NCI-H1930 (cell line): Measurements from ENCODE around the gene KPNB1.
"Not testable (repeated sequence)": the region's sequence is repeated elsewhere in the genome, so short reads cannot be mapped to it uniquely, and the experiment has no call there.

ENCODE experiments used
- DNase-seq, 2 experiments: peaks; one replicate each; lab custom pipeline; 2025; lab: John Stamatoyannopoulos, UW

KPNB1 gene

DNA sequence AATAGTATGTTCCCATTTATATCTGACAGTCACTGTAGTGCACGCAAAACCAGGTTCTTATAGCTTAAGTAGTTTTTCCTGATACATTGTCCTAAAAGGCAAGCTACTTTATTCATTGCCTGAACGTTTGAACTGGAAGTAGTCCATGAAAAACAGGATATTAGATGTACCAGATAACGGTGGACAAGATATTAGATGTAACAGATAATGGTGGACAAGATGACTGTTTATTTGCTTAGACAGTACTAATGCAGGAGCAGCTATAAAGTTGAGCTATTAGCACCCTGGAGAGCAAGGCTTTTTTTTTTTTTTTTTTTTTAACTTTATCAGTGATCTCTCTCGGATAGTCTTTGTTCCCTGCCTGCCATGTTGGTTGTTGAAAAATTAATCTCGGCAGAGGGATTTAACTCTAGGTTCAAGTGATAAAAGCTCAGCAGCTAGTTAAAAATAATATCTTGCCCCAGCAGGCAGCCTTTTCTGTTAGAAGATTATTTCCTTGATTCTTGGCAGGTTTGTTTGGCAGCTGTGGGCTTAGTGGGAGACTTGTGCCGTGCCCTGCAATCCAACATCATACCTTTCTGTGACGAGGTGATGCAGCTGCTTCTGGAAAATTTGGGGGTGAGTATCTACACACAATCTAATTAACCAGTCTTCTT, 26.9 kb downstream of the KPNB1 start:
- DNase-seq, result no peak

DNA sequence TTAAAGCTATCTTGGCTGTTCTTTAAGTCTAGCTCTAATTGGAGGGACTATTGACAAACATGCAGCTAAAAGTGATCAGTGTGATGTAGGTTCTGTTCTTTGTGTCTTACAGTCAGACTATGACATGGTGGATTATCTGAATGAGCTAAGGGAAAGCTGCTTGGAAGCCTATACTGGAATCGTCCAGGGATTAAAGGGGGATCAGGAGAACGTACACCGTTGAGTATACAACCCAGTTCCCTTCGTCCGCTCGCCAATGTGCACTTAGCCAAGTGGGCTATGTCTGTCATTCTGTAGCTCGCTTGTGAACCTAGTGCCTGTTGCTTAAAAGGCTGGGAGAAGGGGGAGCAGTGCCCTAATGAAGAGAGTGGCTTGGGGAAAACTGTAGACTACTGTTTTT, 28.5 kb downstream of the KPNB1 start:
- no peak for DNase-seq

DNA sequence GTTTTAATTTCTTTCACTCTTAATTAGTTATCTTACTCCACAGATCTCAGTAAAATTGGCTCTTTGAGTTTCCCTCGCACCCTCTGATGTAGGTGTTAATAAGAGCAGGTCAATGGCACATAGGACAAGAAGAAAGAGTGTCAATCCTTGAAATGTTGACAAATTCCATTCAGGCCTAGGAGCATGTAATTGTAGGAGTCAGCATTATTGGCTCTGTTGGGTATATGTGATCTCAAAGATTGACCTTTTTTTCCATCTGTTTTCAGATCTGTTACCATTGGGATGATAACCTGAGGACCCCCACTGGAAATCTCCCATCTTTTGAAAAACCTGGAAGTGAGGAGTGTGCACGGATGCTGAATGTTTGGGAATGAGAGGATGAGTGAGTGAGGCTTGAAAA, 32.4 kb downstream of the KPNB1 start:
- no peak for DNase-seq

DNA sequence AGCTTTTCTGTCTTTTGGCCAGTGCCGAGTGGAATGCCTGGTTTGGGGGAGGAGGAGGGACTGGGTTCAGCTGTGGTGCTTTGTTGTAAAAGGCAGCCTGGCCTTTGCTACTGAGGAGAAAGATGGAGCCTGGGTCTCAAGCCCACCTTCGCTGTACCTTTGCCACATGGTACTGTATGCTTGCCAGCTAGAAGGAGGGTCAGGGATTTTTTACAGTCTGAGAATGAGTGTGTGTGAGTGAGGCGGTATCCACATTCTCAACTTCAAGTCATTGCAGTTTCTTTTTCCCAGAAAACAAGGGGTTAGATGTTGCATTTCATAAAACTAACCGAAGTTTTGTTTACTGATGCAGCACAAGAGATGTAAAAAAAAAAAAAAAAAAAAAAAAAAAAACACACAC, 33.0 kb downstream of the KPNB1 start:
- not testable (repeated sequence) for DNase-seq

DNA sequence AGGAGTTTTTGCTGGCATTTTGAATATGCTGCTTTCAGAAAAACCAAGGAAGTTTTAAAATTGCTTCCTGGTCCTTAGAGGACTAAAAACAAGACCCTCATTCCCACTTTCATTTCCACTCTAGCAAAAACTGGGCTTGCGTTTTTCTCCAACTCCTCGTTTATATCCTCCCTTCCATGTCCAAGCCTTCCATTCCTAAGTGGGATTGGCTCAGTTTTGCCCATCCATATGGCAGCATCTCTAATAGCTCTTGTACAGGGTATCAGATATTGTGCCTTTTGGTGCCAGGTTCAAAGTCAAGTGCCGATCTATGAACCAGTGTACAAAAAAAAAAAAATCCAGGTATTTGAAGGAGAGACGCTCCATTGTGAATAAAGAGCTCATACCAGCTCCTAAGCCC, 34.3 kb downstream of the KPNB1 start:
- no peak for DNase-seq

DNA sequence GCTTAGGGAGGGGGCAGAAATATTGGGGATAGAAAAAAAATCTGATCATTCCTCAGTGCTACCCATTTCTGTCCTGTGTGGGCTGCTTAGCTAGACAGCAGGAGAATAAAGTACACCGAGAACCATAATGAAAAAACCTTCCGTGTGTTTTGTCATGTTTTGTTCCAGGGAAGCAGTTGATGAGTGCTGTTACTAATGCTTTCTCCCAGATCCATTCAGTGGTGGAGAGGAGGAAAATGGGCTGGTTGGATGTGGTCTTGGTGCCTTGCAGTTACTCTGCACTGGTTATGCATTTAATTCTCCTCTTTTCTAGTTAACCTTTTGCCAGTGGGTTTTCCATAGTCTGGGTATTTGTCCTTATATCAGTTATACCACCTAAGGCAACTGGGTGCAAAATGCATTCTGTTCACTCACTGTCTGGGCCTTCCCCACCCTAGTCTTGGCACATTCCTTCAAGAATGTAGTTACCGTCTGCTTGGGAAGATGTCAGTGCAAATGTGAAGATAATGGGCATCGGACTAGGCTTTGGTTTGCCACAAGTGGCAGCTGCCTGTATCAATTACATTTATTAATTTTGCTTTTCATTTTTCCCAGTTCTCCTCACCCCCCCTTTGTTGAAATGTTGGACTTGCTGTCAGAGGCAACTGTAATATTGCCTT, 34.9 kb downstream of the KPNB1 start:
- DNase-seq, result no peak

DNA sequence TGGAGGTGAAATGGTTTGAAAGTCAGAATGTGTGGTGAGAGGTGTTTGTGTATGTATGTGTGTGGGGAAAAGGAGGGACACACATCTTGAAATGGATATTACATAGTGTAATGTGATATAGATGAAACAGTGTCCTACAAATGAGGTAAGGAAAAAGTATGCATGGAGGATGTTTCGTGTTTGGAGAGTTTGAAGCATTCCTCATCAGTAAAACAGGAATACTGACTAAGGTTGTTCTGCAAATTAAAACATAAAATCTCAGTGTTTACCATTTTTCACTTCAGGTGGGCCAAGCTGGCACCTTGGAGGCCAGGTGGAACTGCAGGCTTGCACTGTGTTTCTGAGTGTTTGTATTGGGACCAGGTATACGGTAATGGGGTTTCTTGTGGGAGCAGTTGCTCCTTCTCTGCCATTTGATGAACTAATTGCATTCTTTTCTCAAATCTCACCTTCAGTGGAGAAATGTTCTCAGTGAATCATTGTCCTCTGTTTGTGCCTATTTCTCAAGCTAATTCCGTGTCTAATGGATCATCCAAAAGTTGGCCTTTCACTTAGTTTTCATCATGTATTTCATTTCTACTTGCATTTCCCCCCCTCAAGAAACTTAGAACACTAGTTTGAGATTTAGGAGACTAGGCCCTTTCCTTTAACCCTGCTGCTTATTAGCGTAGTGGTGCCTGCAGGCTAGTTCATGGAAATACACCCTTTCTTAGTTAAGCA, 36.0 kb downstream of the KPNB1 start:
- DNase-seq, result no peak

DNA sequence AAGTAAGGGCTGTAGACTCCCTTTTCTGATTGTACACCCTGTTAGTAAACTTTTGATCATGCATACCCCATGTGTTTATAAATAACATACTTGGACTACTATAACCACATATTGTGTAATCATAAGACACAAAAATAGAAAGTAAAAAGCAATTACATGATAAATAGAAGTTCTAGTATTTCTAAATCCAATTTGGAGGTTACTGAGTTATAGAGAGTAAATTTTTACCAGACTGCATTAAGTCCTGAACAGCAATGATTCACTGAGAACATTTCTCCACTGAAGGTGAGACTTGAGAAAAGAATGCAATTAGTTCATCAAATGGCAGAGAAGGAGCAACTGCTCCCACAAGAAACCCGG, 36.5 kb downstream of the KPNB1 start:
- DNase-seq, result no peak

DNA sequence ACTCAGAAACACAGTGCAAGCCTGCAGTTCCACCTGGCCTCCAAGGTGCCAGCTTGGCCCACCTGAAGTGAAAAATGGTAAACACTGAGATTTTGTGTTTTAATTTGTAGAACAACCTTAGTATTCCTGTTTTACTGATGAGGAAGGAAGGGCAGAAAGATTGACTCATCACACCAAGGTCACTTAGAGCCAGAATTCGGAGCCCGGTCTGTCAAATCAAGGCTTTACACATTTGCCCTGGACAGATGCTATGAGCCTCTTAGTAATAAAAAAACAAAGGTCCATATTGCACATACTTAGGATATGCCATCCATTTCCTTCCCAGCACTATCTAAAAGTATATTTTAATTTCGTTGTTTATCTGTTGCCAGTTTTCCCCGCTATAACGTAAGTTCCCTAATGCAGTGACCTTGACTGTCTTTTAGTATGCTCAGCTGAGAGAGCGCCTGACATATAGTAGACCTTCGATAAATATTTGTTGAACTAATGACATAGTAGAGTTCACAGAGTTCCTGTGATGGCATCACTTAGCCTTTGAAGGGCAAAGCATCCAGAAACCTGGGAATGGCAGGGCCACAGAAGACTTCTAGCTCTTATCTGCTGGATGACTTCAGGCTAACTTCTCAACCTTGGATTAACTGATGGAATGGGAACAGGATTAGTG, 37.1 kb downstream of the KPNB1 start:
- no peak for DNase-seq

DNA sequence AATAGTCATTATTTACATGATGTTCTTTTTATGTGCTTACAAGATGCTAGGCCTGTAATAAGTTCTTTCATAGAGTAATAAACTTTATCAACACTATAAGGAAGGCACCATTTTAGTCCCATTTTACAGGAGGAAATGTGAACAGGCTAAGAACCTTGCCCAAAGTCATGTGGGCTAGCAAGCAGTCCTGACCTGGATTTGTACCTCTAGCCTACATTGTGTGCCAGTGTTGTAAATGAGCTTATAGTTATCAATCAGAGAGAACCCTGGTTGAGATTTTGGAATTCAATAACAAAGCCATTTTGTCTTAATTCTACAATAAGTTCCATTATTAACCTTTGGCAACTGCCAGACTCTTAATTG, 37.6 kb downstream of the KPNB1 start:
- DNase-seq, result no peak

DNA sequence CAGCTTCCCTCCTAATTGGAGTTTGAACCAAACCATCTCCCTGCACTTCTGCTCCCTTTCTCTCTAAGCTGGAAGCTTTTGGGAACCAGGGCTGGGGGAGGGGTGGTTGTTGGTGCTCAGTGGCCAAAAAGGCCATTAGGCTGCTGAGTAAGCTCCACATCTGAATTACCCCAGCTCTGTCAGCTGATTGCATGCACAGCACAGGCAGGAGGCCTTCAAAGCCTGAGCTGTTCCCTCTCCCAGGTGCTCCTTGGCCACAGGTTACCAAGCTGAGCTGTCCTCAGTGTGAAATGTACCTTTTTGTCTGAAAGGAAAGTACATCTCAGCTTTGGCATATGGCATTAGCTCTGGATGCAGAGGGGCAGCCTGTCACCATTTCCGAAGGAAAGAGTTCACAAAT, 38.0 kb downstream of the KPNB1 start:
- no peak for DNase-seq

DNA sequence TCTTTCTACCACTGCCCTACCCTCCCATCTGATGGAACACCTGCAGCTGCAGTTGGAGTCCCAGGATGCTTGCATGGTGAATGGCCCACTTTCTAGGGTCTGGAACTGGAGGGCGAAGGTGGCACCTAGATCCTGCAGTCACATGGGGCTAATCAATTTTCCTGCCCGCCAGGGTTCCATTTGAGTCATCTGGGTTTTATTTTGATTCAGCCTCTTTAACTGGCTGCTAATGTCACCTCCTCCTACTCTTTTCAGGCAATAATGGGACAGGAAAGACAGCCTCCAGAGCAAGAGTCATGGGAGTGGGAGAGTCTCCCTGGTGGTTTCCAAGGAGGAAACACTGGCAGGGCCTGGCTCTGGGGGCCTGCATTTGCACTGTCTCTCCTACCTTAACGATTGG, 40.4 kb downstream of the KPNB1 start:
- DNase-seq, result no peak

DNA sequence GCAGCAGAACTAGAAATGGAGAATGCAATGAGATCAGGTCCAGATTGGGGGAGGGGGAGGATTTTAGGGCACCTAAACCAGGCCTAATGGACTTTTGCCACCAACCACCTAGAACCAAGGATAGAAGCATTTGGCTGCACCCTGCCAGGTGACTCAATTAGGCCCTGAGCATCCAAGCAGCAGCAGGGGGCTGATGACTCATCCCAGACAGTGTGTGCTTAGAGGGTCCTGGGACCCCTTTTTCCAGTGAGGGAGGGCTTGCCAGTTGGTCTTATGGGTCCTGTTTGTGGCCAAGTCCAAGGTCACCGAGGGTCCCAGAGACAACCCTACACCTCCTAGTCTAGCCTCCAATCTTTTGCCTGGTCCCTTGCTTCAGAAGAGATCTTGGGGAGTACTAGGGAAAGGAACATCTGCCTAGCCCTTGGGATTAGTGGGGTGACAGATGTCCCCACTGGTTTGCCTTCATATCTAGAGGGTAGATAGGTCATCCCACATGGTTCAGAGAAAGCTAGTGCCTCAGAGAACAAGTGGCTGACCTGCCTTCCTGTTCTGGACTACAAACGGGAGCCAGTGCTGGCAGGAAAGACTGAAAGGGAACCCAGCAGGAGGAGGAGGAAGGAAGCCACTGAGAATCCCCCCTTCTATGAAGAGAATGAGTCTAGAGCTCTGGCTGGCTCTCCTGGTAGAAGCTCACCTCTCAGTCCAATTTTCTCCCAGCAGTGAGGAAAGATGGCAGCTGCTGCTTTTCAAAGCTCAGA, 42.6 kb downstream of the KPNB1 start:
- DNase-seq, result no peak

DNA sequence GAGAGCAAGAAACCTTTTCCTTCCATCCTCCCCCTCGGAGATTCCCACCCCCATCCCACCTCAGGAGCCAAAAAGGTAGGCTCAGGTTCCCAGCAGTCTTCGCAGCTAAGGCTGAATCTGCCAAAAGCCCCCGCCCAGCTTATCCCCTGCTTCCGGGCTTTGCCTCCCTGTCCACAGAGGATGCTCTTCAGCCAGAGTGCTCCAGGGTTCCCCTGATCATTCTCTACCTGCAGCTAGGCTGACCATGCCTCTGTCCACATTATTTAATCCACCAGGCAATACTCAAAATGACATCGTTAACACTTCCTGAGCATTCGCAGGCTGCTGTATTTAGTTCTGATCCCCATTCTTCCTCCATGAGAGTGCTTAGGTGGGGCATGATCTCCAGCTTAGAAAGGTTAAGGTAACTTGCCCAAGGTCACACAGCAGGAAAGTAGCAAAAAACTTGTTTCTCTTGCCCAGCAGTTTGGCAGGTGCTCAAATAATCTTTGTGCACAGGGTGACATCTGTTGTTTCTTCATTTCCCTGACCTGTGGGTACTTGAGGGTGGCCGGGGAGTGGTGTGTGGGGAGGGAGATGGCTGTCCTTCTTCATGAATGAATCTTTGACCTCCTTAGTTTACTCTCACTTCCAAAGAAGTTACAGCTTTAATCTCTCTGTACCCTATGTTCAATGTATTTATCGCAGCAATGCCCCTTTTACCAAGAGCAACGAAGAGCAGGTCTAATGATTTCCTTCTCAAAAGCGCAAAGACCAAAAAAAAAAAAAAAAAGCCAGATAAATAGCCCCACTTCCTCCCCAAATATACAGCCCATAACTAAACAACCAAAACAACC, 43.4 kb downstream of the KPNB1 start:
- no peak for DNase-seq

DNA sequence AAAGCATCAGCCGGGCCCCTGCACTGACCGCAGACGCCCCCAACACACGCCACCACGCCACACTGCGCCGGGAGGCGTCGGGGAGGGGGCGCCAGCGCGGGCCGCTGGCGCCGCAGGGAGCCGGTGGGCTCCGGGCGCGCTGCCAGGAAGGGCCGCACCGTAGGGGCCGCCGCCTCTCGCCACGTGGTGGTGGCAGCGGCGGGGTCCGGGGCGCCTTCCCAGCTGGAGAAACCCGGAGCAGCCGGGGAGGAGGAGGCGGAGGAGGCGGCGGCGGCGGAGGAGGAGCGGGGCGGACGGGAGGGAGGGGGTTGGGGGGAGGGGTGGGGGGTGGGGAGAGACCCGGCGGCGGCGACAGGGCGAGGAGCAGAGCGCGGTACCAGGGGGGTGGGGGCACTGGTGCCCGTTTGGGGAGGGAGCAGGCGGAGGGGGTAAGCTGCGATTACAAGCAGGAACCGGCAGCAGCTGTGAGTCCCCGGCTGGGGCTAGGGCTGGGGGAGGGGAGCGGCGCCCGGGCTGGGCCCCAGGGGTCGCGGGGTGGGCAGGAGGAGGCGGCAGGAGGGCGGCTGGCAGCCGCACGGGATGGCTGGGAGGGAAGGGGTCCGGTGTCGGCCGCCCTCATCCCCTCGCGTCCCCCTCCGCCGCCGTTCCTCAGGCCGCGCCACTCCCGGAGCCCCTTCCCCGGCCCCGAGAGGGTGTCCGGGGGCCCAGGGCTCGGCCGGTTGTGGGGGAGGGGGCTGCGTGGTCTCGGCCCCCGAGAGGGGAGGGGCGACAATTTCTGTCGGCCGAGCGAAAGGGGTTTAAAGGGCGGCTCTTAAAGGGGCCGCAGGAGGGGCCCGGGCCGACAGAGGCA, 44.2 kb downstream of the KPNB1 start, which contains the start of gene TBKBP1:
Gene TBKBP1, plus strand, starts transcription at position 431 of the 850 bp plus-strand sequence. CDS start 1,952 bp downstream, outside the sequence.
- peak; percentile 47 to 49 for DNase-seq

DNA sequence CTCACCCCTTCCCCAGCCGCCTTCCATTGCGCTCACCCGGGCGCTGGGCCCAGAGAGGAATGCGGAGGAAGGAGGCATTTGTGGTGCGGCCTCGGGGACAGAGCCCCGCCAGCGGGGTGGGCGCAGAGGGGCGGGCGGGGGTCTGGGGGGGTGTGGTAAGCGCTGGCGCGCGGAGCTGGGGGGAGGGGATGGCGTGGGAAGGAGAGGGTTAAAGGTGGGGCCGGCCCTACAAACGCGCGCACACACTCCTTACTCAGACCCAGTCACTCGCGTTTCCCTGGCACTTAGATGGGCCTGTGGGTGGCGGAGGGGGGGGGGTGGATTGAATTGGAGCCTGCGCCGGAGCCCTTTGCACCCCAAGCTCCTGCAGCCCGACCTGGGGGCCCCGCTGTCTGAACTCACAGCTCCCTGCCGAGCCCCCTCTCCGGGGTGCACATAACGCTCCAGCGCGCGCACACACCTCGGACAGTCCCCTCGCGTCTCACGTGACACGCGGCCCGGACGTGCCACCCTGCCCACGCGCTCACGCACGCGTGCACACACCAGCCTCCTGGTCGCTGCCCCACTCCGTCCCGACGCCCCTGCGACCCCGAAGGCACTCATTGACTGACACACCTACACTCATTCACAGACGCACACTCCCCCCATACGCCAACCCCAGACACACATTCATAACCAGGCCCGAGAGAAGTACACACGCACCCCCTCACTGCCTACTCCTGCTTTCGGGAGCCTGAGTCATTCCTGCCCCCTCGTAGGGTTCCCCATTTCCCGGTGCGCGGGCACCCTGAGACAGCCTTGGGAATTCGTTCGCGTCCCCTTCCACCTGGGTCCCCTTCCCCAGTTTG, 45.1 kb downstream of the KPNB1 start:
- no peak for DNase-seq

DNA sequence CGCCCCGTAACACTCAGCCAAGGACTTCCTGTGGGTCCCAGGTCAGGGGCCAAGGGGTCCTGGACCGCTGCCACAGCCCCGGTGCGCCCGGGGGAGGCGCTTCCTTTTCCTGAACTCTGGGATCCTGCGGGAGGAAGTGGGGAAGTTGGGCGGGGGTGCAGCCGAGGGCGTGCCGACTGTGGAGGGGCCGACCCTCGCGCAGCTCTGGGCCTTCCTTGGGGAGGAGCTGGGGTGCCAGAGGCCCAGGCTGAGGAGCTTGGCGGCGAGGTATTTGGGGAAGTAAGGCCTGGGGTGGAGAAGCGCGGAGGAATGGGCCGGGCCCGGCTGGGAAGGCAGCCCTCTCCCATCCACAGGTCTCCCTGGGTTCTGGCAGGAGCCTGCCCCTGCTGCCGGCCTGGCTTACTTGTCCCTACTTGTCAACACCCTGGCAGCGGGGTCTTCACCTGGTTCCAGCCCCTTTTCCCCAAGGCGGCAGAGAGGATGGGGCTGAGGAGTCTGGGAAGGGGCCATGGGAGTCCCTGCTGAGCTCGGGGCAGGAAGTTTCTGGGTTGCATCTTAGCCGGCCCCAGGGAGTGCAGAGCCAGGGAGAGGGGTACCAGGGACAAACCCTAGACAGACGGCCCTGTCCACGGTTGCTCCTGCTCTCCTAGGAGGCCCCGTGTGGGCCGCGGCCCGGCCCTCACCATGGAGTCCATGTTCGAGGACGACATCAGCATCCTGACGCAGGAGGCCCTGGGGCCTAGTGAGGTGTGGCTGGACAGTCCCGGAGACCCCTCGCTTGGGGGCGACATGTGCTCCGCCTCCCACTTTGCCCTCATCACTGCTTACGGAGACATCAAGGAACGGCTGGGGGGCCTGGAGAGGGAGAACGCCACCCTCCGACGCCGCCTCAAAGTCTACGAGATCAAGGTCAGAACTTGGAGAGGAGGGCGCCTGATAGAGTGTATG, 46.0 kb downstream of the KPNB1 start:
- no peak for DNase-seq
